Daoy (cell line): Measurements from ENCODE around the gene GLIPR1L1. TPM values are rescaled to one million over a fixed set of nuclear protein-coding genes. Genes with fewer than 3 reads are reported as not detected.

Source experiments
- DNase-seq: peaks from one replicate; pipeline ENCODE4 v3.0.0-alpha.2; 2015; ENCODE audit warnings: low read depth
- total RNA-seq: library from RNA; depleted of rRNA; stranded (reverse); fragments of >200 nt; shearing (Covaris generic); gene quantifications from 2 replicates; pipeline ENCODE4 v1.2.3, GENCODE V29; 2014; rRNA removed

The GLIPR1L1 gene, protein sequence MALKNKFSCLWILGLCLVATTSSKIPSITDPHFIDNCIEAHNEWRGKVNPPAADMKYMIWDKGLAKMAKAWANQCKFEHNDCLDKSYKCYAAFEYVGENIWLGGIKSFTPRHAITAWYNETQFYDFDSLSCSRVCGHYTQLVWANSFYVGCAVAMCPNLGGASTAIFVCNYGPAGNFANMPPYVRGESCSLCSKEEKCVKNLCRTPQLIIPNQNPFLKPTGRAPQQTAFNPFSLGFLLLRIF
- not detected in 2 replicates for total RNA-seq

DNA sequence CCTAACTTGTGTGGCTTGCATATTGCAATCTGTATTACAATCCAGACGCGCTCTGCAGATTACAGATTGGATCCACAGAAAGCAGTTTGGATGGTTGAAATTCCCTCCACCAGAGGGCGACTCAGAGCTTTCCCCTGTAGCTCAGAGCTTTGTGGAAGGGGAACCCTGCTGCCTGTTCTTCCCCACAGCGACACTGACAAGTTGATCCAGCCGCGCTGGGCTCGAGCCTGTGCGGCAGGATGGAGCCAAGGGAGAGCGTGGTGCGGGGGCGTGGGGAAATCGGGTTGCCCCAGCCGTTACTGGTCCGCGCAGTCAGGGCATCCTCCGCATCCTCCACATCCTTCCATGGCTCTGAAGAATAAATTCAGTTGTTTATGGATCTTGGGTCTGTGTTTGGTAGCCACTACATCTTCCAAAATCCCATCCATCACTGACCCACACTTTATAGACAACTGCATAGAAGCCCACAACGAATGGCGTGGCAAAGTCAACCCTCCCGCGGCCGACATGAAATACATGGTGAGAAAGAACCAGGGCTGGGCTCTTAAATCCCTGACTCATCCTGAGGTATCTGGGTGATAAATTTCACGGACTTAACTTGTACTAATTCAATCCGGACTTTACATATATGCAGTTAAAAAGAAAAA is at the start of gene GLIPR1L1:
Gene GLIPR1L1, plus strand, starts transcription at position 287 of the 647 bp plus-strand sequence. Its CDS starts 59 bp downstream, at position 346.
- peak; percentile 91 for DNase-seq

- no peak for DNase-seq
Measured at GRCh38 chr12:75288860-75289259, 45.6 kb upstream of the GLIPR1L1 start.

DNA sequence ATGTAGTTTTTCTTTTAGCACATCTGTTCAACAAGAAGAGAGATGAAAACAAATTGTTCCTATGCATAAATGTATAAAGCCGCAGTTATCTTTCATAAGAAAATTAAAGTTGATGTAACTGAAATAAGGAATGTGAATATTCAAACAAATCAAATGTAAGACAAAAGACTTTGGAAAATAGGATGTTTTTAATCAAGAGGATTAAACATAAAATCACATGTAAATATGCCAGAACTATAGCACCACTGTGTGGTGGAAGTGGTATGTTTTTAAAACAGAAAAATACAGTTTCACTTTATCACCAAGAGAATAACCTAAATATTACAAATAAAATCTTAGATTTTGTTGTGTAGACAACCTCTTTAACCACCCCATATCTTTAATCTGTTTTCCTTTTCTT is 44.7 kb upstream of the GLIPR1L1 start:
- DNase-seq: no peak

- DNase-seq: no peak
Measured at GRCh38 chr12:75291014-75291413, 43.5 kb upstream of the GLIPR1L1 start.

GRCh38 chr12:75294336-75294735 is 40.1 kb upstream of the GLIPR1L1 start:
- DNase-seq: no peak

DNA sequence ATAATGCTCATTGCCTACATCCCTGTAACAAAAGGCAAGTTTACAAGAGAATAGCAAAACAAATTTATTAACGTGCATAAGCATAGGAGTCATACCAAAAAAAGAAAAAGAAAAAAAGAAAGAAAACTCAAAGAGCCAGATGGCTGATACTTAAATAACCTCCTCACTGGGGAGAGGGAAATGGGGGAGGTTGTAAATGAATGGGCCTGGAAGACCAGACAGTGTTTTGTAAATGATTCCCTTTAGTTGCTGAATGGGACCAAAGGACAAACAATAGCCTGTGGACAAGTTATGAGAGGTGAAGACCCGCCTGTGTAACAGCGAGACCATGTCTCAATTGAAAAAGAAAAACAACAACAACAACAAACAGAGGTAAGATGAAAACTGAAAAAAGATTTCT is 39.7 kb upstream of the GLIPR1L1 start:
- DNase-seq: no peak

- DNase-seq: no peak
Measured at GRCh38 chr12:75302225-75302624, 32.2 kb upstream of the GLIPR1L1 start.

DNA sequence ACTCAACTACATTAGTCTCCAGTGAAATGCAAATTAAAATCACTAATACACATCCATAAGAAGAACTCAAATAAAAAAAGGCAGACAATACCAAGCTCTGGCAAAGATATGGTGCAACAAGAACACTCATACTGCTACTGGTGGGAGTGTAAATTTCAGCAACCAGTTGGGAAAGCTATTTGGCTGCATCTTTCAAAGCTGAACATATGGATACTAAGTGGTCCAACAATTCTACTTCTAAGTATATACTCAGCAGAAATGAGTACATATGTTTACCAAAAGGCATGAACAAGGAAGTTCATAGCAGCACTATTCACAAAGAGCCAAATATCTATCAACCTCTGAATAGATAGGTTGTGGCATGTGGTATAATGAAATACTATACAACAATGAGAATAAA is 31.7 kb upstream of the GLIPR1L1 start:
- no peak for DNase-seq

DNA sequence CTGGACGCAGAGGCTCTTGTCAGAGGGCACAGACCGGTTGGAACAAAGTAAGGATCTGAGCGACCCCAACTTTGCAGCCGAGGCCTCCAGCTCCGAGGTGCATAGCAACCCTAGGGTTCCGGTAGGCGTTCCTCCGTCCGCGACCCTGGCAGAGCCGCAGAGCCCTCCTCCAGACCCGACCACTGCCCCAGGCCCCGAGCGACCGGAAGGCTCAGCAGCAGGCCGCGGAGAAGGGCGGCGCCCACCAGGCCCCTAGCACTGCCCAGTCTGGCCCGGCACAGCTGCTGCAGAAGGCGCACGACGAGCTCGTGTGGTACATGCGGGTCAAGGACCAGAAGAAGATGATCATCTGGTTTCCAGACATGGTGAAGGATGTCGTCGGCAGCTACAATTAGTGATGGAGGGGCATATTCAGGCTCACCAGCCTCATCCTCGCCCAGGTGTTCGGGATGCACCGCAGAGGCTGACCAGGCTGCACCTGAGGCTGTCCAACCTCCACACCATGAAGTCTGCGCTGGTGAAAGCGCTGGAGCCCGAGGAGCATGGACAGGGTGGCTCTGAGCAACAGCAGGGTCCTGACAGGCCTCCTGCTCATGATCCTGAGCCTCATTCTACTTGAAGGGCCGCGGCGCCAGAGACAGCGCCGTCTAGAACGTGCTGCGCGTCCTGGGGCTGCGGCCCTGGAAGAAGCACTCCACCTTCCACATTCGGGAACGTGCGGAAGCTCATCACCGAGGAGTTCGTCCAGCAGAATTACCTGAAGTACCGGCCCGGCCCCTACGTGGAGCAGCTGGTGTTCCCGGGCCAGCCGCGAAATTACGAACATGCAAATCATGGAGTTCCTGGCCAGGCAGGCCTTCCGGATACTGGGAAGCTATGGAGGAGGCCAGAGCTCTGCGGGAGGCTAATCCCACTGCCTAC is 28.8 kb upstream of the GLIPR1L1 start:
- DNase-seq: no peak

DNA sequence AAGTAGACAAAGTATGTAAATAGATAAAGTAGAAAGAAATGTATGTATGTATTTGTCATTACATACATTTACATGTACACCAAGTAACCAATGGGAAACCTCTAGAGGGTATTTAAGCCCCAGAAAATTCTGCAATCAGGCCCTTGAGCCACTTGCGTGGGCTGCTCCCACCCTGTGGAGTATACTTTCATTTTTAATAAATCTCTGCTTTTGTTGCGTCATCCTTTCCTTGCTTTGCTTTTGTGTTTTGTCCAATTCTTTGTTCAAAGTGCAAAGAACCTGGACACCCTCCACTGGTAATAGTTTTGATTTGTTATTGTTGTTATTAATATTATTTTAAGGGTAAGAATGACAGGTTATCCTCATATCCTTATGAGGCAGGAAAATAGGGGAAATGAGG is 26.2 kb upstream of the GLIPR1L1 start:
- DNase-seq: no peak

DNA sequence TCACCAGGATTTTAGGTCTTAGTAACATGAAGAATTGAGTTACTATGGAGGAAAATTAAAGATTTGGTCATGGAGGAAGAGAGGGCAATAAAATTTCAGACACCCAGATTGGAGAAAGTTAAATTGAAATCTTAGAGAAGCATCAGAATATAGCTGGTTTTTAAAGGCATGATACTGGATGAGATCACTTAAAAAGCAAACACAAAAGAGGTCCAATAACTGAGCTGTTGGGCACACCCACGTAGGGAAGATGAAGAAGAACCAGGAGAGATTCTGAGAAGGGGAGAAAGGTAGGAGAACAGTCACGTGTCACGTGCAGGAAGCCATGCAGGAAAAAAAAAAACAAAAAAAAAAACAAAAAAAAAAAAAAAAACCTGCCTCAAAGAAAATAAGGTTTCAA is 23.1 kb upstream of the GLIPR1L1 start:
- DNase-seq: no peak

DNA sequence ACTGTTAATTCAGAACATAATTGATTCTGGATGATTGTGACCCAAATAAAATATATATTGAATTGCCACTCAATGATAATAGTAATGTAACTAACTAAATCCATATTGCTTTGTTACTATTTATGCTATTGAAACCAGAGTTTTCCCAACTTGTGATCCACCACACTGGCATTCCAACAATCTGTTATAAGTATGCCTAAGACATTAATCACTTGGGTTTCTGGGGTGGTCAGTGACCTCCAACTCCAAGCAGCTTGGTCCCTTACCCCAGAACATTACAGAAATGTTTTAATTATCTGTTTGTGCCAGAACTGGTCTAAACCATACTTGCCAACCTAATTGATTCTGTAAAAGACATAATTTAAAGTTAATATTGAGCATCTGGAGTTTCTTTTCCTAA is 19.0 kb upstream of the GLIPR1L1 start:
- peak; percentile 37 for DNase-seq

DNA sequence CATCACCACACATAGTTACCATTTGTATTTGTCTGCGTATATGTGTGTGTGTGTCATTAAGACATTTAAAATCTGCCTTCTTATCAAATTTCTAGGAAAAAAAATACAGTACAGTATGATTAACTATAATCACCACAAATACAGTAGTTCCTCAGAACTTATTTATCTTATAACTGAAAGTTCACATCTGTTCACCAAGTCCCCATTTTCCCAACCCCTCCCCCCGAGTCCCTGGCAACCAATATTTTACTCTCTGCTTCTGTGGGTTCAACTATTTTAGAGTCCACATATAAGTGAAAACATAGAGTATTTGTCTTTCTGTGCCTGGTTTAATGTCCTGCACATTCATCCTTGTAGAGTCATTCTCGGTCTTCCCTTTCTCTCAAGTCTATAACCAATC is 16.7 kb upstream of the GLIPR1L1 start:
- DNase-seq: no peak

DNA sequence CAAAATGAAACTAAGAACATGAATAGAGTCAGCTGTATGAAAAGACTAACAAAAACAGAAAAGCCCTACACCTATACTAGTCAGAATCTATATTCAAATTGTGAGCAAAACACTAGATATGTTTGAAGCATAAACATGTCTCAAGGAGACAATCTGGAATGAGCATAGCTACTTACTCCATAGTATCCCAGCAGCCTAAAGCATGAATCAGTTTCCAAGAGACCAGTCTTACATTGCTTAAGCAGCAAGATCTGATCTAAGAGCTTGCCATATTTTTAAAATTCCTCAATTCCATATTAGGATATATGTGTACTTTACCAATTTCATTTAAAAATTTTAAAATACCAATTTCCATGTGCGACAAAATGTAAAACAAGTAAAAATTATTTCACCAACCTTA is 12.0 kb upstream of the GLIPR1L1 start:
- no peak for DNase-seq

GRCh38 chr12:75323663-75324062 is 10.8 kb upstream of the GLIPR1L1 start:
- DNase-seq: no peak

DNA sequence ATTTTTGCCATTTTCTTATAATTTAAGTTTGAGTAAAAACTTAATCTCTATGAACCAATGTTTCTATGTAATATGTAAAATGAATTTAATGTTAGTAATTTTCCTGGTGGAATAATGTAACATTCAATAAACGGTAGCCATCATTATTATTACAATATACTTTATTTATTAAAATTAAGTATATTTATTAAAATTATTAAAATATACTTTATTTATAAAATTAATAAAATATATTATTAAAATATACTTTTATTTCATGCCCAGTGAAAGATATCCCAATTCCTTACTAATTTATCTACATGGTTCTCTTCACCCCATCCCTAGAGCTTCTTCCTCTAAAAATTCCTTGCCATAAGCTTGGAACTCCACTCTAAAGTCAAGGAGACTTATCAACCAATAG is 6.8 kb upstream of the GLIPR1L1 start:
- DNase-seq: no peak

- peak; percentile 89 for DNase-seq
Measured at GRCh38 chr12:75329918-75330826, 4.3 kb upstream of the GLIPR1L1 start, which contains the start of gene CAPS2. Gene CAPS2, minus strand, starts transcription at chr12:75330324. Its CDS starts 3,826 bp downstream, at chr12:75326498.

- DNase-seq: no peak
Measured at GRCh38 chr12:75337905-75338304, 3.4 kb downstream of the GLIPR1L1 start.

DNA sequence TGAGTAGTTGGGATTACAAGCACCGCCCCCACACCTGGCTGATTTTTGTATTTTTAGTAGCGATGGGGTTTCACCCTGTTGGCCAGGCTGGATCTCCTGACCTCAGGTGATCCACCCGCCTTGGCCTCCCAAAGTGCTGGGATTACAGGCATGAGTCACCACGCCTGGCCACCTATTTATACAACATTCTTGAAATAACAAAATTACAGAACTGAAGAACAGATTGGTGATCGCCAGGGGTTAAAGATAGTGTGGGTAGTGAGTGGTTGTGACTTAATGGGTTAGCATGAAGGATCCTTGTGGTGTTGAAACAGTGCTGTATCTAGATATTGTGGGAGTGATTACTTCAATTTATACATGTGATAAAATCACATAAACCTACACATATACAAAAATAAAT is 7.4 kb downstream of the GLIPR1L1 start:
- peak; percentile 13 for DNase-seq

- no peak for DNase-seq
Measured at GRCh38 chr12:75345531-75345930, 11.1 kb downstream of the GLIPR1L1 start.

GRCh38 chr12:75346215-75346614 is 11.7 kb downstream of the GLIPR1L1 start:
- peak; percentile 12 for DNase-seq
